Adrenal gland (tissue), 12 donors: ENCODE data around the gene CYB5A. TPM values are rescaled to one million over a fixed set of nuclear protein-coding genes. Genes with fewer than 3 reads are reported as not detected.

Experiments used
- DNase-seq, 7 donors: peaks; one replicate each; pipeline ENCODE4 v3.0.0-alpha.2; 2019 to 2020
- H3K27ac ChIP-seq, 5 donors: fragments of 200-600 bp; sonication (generic) in 4 of 5; 1 replicate in 3 of 5; 2 replicates in 2 of 5; pipeline versions ENCODE4 v1.5.1 to v1.8.0; 2016 to 2020; ENCODE audit warnings: mild to moderate bottlenecking in 1 of 5
- H3K27me3 ChIP-seq: fragments of 200-600 bp; 2 replicates; pipeline ENCODE4 v1.8.0; 2021
- H3K36me3 ChIP-seq, 2 donors: fragments of 200-600 bp; replicated peaks in 1 of 2; 1 replicate in 1 of 2; 2 replicates in 1 of 2; pipeline versions ENCODE4 v1.5.1 to v1.8.0; 2018 to 2022
- H3K4me1 ChIP-seq, 2 donors: fragments of 200-600 bp; replicated peaks in 1 of 2; 1 replicate in 1 of 2; 2 replicates in 1 of 2; pipeline versions ENCODE4 v1.5.1 to v1.8.0; 2018 to 2021
- H3K4me3 ChIP-seq, 4 donors: fragments of 200-600 bp; sonication (generic) in 3 of 4; one replicate each; pipeline ENCODE4 v1.5.1; 2016 to 2018
- H3K9me3 ChIP-seq, 3 donors: fragments of 200-600 bp; sonication (generic) in 1 of 3; replicated peaks in 1 of 3; 1 replicate in 2 of 3; 2 replicates in 1 of 3; pipeline versions ENCODE4 v1.5.1 to v1.8.0; 2016 to 2021
- CTCF ChIP-seq, 6 experiments: fragments of 450-650 bp in 4 of 6; fragments of 200-600 bp in 2 of 6; sonication (generic) in 1 of 6; IDR thresholded peaks; 1 replicate in 5 of 6; 2 replicates in 1 of 6; pipeline versions ENCODE4 v1.5.1 to v1.8.0; 2016 to 2021; ENCODE audit warnings: antibody characterized with exemption in 6 of 6, mild to moderate bottlenecking in 2 of 6, moderate library complexity in 1 of 6
- POLR2A ChIP-seq, 2 donors: fragments of 450-650 bp; IDR thresholded peaks; one replicate each; pipeline ENCODE4 v1.6.1; 2017; ENCODE audit warnings: antibody characterized with exemption in 2 of 2, mild to moderate bottlenecking in 2 of 2, moderate library complexity in 1 of 2
- WGBS, 4 donors: extraction: QIAGEN DNeasy Blood & Tissue Kit in 2 of 4; methylation state at CpG; one replicate each; pipeline versions ENCODE4 v1.1.5 to v1.1.7; 2013 to 2017; 5-methylcytosine and 5-hydroxymethylcytosine counted together
- intact Hi-C, 2 donors: fragments of 100-400 bp; cut with DNase I; formaldehyde crosslinking; loops; one replicate each; pipeline versions ENCODE4 v1.14.1 to v1.15.0; 2022 to 2023
- polyA plus RNA-seq, 3 donors: library from polyadenylated mRNA; stranded (reverse); fragments of 200-250 nt in 2 of 3; fragments of 350-450 nt in 1 of 3; fragmentation: Illumina TruSeq in 1 of 3; extraction: RNeasy Lipid Tissue Mini Kit (QIAGEN cat#74804) in 1 of 3; gene quantifications; one replicate each; pipeline ENCODE4 v1.2.3, GENCODE V29; 2013 to 2014
- total RNA-seq, 9 donors: library from RNA; depleted of rRNA in 4 of 9; stranded (reverse); fragments of >200 nt in 4 of 9; fragments of 120-200 nt in 1 of 9; fragmentation: NEBNext Ultra II Directional in 1 of 9; extraction: Animal tissue kit (Norgen Biotek cat#: 25700) in 1 of 9; gene quantifications; one replicate each; pipeline versions ENCODE4 v1.1.0 to v1.2.4, GENCODE V29; 2013 to 2023
- donor health status: healthy with polysubstance abuse.
- donor health status: Bipolar disorder and iron deficiency.
- donor health status: DM: yes; HTN: yes; CAD: no.
- donor health status: DM: no; HTN: no; CAD: no.
- donor health status: DM: no; HTN: no; CAD: no.
- donor health status: DM: yes; HTN: yes; CAD: no.

Gene CYB5A
- total and polyA plus RNA-seq, 12 donors, result 62.0 to 286 (median 130) TPM

- Histone ChIP-seq H3K4me3 (no peak overlapping the region), H3K9me3 (no peaks in the 10 kb centered on the region), H3K27ac (peak overlapping the region in 4 of 5 donors; percentile 36 to 72 (median 52)), H3K36me3 (no peaks in the 10 kb centered on the region), H3K27me3 (no peaks in the 10 kb centered on the region), H3K4me1 (peaks cover 0 to 26% of the 10 kb centered on the region in 2 donors)
- DNase-seq, result peak in 5 of 7 donors; percentile 32 to 73 (median 45)
- intact Hi-C loops, result no loop called here
- 64 to 71% (median 65%) methylated on average over 12 of the region's 12 CpGs for WGBS, 4 donors
- no peak for TF ChIP-seq CTCF (IDR thresholded peaks at IDR 0.05)
- TF ChIP-seq POLR2A (IDR thresholded peaks at IDR 0.05), result no peak
Observed at GRCh38 chr18:74281980-74282754, 9.6 kb downstream of the CYB5A start.

DNA sequence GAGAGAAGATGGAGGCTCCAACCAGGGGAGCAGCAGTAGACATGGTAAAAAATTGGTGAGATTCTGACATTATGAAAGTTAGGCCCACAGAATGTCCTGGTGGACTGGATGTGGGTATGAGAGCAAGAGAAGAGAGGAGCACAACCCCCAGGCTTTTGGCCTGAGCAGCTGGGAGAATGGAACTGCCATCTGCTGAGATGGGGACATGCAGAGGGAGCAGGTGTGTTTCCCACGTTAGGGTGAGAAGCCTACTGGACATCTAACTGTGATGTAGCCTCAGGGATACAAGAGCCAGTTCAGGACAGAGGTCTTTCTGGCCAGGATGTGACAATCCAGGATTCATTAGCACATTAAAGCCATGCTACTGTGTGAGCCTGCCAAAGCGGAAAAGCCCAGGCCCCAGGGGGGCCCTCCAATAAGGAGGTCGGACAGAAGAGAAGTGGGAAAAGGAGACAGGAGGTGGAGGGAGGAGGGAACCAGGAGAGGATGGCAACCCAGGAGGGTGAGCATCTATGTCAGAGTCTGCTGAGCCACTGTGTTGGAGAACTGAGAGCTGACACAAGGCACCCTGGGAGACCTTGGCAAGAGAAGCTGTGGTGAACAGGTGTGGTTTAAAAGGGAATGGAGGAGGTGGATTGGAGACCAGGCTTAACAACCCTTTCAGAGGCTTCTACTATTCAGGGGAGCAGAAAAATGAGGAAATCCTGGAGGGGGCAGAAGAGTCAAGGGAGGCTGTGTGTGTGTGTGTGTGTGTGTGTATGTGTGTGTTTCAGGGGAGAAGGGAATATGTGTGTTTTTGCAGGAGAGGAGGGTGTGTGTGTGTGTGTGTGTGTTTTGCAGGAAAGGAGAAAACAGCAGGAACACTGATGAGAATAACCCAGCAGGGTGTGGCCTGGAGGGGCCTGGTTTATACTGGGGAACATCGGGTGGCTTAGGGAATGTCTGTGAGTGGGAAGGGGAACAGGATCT, 10.5 kb downstream of the CYB5A start:
- TF ChIP-seq CTCF (IDR thresholded peaks at IDR 0.05), result no peak
- no peak for TF ChIP-seq POLR2A (IDR thresholded peaks at IDR 0.05)
- intact Hi-C loops, result no loop called here
- Histone ChIP-seq H3K9me3 (no peaks in the 10 kb centered on the region), H3K27me3 (no peaks in the 10 kb centered on the region), H3K36me3 (no peaks in the 10 kb centered on the region), H3K4me1 (peaks cover 0 to 32% of the 10 kb centered on the region in 2 donors), H3K27ac (peak overlapping the region in 2 of 5 donors; percentile 63 to 72), H3K4me3 (no peak overlapping the region)
- DNase-seq, result no peak
- 65 to 82% (median 74%) methylated on average over 4 of the region's 4 CpGs for WGBS, 4 donors

- H3K27ac ChIP-seq, result peak overlapping the region in 1 of 5 donors; percentile 51
- H3K4me3 ChIP-seq, result no peak overlapping the region
- DNase-seq, result no peak
- TF ChIP-seq CTCF (IDR thresholded peaks at IDR 0.05), result no peak
- no peak for TF ChIP-seq POLR2A (IDR thresholded peaks at IDR 0.05)
- H3K36me3 ChIP-seq, result no peaks in the 10 kb centered on the region
- H3K9me3 ChIP-seq, result no peaks in the 10 kb centered on the region
- peaks cover 0 to 29% of the 10 kb centered on the region in 2 donors for H3K4me1 ChIP-seq
- no peaks in the 10 kb centered on the region for H3K27me3 ChIP-seq
- 93 to 100% (median 98%) methylated on average over 7 of the region's 7 CpGs for WGBS, 4 donors
- intact Hi-C loops, result no loop called here
Observed at GRCh38 chr18:74278983-74279382, 12.8 kb downstream of the CYB5A start.

GRCh38 chr18:74278058-74278457, 13.7 kb downstream of the CYB5A start:
- WGBS, 4 donors, result 81 to 84% (median 83%) methylated on average over 3 to 7 of the region's 7 CpGs

More at GRCh38 chr18:74278058-74278457, 13.7 kb downstream of the CYB5A start:
- Histone ChIP-seq H3K36me3 (no peaks in the 10 kb centered on the region), H3K4me1 (peaks cover 0 to 26% of the 10 kb centered on the region in 2 donors), H3K4me3 (no peak overlapping the region), H3K9me3 (no peaks in the 10 kb centered on the region), H3K27me3 (no peaks in the 10 kb centered on the region), H3K27ac (peak overlapping the region in 1 of 5 donors; percentile 51)
- no peak for DNase-seq
- intact Hi-C loops, result no loop called here
- TF ChIP-seq POLR2A (IDR thresholded peaks at IDR 0.05) (no peak), CTCF (IDR thresholded peaks at IDR 0.05) (no peak)
